ENCODE data around the gene PPP1CA.

The PPP1CA gene

GRCh38 chr11:67400942-67401494 lies 640 bp downstream of the PPP1CA start:
- no peak for DNase-seq

GRCh38 chr11:67400251-67400941 lies 1.3 kb downstream of the PPP1CA start:
- no peak for DNase-seq

GRCh38 chr11:67398661-67399563 lies 2.7 kb downstream of the PPP1CA start:
- DNase-seq, result no peak

GRCh38 chr11:67397986-67398660 lies 3.5 kb downstream of the PPP1CA start:
- no peak for DNase-seq

GRCh38 chr11:67397536-67397935 lies 4.1 kb downstream of the PPP1CA start:
- no peak for DNase-seq

- no peak for DNase-seq
Observed at GRCh38 chr11:67396587-67397389, 4.9 kb downstream of the PPP1CA start.

- DNase-seq, result no peak
Observed at GRCh38 chr11:67396259-67396581, 5.4 kb downstream of the PPP1CA start.

- no peak for DNase-seq
Observed at GRCh38 chr11:67395555-67396258, 6.0 kb downstream of the PPP1CA start.

- no peak for DNase-seq
Observed at GRCh38 chr11:67393990-67394389, 7.7 kb downstream of the PPP1CA start.

- DNase-seq, result no peak
Observed at GRCh38 chr11:67393437-67393836, 8.2 kb downstream of the PPP1CA start.

GRCh38 chr11:67392183-67392715 lies 9.4 kb downstream of the PPP1CA start:
- DNase-seq, result no peak

GRCh38 chr11:67391304-67392182 lies 10.1 kb downstream of the PPP1CA start, which contains the start of gene RAD9A:
RAD9A (plus strand) TSS chr11:67391986; CDS start chr11:67392045, 59 bp downstream.
- DNase-seq, result peak; percentile 48

- DNase-seq, result no peak
Observed at GRCh38 chr11:67390947-67391303, 10.7 kb downstream of the PPP1CA start.

GRCh38 chr11:67389477-67389876 lies 12.2 kb downstream of the PPP1CA start:
- DNase-seq, result no peak

- DNase-seq, result no peak
Observed at GRCh38 chr11:67387518-67387917, 14.1 kb downstream of the PPP1CA start.

- DNase-seq, result no peak
Observed at GRCh38 chr11:67387069-67387468, 14.6 kb downstream of the PPP1CA start.

- DNase-seq, result no peak
Observed at GRCh38 chr11:67384851-67385366, 16.7 kb downstream of the PPP1CA start.

GRCh38 chr11:67382276-67383136 lies 19.2 kb downstream of the PPP1CA start:
- DNase-seq, result no peak
